Mucosa of stomach (tissue), 1 donor: Measurements from ENCODE around the gene FBXO33.
A peak's percentile ranks its signal among the peaks of the same experiment; 100 is the strongest.

ENCODE experiments used
- H3K27me3 ChIP-seq: one replicate; pipeline ENCODE4 v1.7.0; 2013; ENCODE audit warnings: mild to moderate bottlenecking, low read length; ENCODE audit not compliant: control insufficient read depth, insufficient read depth
- H3K36me3 ChIP-seq: one replicate; pipeline ENCODE4 v1.7.0; 2013; ENCODE audit warnings: low read length; ENCODE audit not compliant: control insufficient read depth, insufficient read depth
- H3K4me1 ChIP-seq: one replicate; pipeline ENCODE4 v1.7.0; 2013; ENCODE audit warnings: mild to moderate bottlenecking, low read length; ENCODE audit not compliant: control insufficient read depth, insufficient read depth
- H3K4me3 ChIP-seq: one replicate; pipeline ENCODE4 v1.7.0; 2013; ENCODE audit warnings: low read length
- H3K9ac ChIP-seq: one replicate; pipeline ENCODE4 v1.7.0; 2013; ENCODE audit warnings: mild to moderate bottlenecking, low read length, moderate library complexity
- H3K9me3 ChIP-seq: one replicate; pipeline ENCODE4 v1.7.0; 2013; ENCODE audit warnings: mild to moderate bottlenecking, low read length, moderate library complexity; ENCODE audit not compliant: control insufficient read depth
- donor health status: Pancreatic carcinoma.

FBXO33 gene, protein sequence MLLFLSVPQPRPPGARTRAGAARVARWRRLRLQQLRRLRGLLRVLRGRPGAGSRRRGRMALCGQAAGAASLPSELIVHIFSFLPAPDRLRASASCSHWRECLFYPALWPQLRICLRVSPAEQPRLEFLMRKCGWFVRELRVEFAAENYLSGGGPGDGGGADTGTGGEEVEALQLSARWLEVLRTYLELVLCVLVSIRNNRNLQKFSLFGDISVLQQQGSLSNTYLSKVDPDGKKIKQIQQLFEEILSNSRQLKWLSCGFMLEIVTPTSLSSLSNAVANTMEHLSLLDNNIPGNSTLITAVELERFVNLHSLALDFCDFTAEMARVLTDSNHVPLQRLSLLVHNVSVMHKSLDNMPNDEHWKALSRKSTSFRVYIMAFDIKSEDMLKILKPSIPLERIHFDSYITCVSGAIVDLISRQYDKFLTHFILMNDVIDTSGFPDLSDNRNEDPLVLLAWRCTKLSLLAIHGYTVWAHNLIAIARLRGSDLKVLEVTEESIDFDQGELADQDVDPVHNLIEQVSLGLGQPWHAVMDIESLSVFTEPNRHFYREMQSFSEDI

DNA sequence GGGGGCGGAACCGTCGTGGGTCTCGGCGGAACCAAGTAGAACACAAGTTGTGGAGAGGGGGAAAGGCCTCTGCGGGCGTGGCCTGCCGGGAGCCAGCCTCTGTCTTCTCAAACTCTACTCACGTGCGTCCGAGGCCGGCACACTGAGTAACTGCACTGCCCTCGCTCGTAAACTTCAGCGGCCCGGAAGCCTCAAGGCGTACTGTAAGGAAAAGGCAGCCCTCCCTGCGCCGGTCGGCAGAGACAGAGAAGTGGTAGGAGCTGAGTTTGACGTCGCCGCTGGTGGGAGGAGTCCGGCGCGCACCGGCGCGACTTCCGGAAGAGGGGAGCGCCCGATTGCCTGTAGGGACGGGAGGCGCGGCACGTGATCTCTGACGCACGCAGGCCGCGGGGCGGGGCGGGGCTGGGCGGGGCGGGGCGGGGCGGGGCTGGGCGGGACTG, at the start of gene FBXO33:
FBXO33 (minus strand) TSS at position 255 of the 440 bp plus-strand sequence. CDS start 271 bp downstream, outside the sequence.
- Histone ChIP-seq H3K9me3 (no peaks in the 10 kb centered on the region), H3K9ac (peak within 1 kb of the TSS; percentile 92), H3K36me3 (no peaks in the 10 kb centered on the region), H3K27me3 (no peaks in the 10 kb centered on the region), H3K4me1 (peaks cover 8% of the 10 kb centered on the region), H3K4me3 (peak within 1 kb of the TSS; percentile 64)

DNA sequence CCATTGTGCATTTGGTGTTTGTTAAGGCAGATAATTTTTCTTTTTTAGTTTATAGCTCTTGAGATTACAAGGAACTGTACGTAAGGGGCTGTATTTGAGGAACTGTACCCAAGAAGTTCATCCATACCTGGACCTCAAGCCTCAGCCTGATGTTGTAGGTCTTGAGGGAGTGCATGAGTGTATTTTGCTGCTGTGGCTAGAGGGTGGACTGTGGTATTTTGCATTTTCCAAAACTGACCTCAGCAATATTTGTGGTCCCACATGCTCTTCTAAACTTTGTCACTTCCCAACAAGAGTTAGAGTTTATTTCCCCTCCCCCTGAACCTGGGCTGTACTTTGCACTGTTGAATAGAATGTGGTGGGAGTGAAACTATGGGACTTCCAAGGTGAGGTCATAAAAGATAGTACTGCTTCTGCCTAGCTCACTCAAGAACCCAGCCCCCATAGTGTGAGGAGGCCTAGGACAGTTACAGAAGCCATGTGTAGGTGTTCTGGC, 42.2 kb upstream of the FBXO33 start:
- H3K9me3 ChIP-seq = no peaks in the 10 kb centered on the region
- no peaks in the 10 kb centered on the region for H3K36me3 ChIP-seq
- no peaks in the 10 kb centered on the region for H3K27me3 ChIP-seq
- H3K9ac ChIP-seq = no peak overlapping the region
- no peaks in the 10 kb centered on the region for H3K4me1 ChIP-seq
- no peak overlapping the region for H3K4me3 ChIP-seq

DNA sequence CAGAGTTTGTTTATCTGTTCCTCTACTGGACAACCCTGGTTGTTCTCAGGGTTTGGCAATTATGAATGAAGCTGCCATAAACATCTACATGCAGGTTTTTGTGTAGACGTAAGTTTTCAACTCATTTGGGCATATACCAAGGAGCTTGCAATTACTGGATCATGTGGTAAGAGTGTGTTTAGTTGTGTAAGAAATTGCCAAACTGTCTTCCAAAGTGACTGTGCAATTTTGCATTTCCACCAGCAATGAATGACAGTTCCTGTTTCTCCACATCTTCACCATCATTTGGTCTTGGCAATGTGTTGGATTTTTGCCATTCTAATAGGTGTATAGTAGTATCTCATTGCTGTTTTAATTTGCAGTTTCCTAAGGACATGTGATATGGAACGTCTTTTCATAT, 39.8 kb upstream of the FBXO33 start:
- Histone ChIP-seq H3K9me3 (no peaks in the 10 kb centered on the region), H3K36me3 (no peaks in the 10 kb centered on the region), H3K27me3 (no peaks in the 10 kb centered on the region), H3K9ac (no peak overlapping the region), H3K4me1 (no peaks in the 10 kb centered on the region), H3K4me3 (no peak overlapping the region)

DNA sequence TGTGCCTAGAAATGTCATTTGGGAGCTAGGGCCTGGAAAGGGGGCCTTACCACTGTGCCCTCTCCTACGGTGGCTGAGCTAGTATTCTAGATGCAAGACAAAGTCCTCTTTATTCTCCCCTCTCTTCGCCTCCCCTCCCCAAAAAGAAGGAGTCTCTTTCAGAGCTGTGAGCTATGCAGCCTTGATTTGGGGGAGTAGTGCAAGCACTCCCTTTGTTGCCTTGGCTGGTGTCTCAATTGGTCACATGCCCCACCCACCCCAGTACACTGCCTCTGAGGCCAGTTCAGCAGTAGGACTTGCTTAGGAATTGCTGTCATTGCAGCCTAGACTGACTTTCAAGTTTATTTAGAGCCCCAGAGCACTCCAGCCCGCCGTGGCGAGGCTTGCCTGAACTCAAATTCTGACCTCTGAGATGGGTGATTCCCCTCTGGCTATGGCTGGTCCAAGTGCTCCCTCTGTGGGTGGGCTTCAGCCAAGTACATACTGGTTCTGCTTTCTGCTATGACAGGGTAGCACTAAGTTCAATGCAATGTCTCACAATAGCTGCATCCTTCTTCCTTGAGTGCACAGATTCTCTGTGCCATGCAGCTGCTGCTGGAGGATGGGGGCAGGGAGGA, 37.0 kb upstream of the FBXO33 start:
- no peak overlapping the region for H3K9ac ChIP-seq
- no peak overlapping the region for H3K4me3 ChIP-seq
- no peaks in the 10 kb centered on the region for H3K9me3 ChIP-seq
- H3K4me1 ChIP-seq = no peaks in the 10 kb centered on the region
- no peaks in the 10 kb centered on the region for H3K36me3 ChIP-seq
- H3K27me3 ChIP-seq = no peaks in the 10 kb centered on the region

DNA sequence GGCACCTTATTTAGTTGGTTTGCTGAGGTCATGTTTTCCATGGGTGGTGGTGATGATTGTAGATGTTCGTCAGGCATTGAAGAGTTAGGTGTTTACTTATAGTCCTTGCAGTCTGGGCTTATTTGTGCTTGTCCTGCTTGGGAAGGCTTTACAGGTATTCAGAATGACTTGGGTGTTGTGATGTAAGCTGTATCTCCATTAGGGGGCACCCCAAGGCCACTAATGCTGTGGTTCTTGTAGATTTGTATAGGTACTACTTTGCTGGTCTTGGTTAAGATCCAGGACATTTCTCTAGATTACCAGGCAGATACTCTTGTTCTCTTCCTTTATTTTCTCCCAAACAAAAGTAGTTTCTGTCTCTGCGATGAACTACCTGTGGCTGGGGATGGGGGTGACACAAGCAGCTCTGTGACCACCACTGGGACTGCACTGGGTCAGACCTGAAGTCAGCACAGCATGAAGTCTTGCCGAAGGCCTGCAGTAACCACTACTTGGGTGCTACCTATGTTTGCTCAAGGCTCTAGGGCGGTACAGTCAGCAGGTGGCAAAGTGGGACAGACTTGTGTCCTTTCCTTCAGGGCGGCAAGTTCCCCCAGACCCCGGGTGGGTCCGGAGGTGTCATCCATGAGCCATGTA, 35.8 kb upstream of the FBXO33 start:
- H3K36me3 ChIP-seq = no peaks in the 10 kb centered on the region
- no peak overlapping the region for H3K4me3 ChIP-seq
- no peaks in the 10 kb centered on the region for H3K9me3 ChIP-seq
- no peaks in the 10 kb centered on the region for H3K27me3 ChIP-seq
- H3K4me1 ChIP-seq = no peaks in the 10 kb centered on the region
- H3K9ac ChIP-seq = no peak overlapping the region

DNA sequence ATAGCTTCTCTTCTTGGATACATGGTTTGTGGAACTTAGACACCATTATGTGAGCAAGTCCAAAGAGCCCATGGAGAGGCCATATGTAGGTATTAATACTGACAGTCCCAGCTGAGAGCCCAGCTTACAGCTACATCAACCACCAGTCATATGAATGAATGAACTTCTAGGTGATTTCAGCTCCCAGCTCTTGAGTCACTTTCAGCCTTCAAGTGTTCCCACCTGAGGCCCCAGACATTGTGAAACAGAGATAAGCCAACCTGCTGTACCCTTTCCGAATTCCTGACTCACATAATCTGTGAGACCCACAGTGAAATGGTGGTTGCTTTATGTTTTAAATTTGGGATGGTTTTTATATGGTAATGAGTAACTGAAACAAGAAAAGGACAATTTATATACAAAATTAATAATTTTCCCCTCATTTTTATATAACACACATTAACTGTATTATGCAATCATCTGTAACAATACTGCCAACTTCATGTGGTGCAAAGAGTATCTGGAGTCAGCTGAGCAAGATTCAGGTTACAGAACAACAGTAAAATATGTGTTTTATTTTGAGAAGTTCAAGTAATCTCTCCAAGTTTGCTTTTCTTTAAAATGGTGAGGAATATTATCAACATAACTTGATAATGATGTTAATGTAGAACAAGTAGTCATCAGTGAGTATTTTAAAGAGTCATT, 27.7 kb upstream of the FBXO33 start:
- Histone ChIP-seq H3K9ac (no peak overlapping the region), H3K4me3 (no peak overlapping the region), H3K4me1 (no peaks in the 10 kb centered on the region), H3K36me3 (no peaks in the 10 kb centered on the region), H3K9me3 (no peaks in the 10 kb centered on the region), H3K27me3 (no peaks in the 10 kb centered on the region)

DNA sequence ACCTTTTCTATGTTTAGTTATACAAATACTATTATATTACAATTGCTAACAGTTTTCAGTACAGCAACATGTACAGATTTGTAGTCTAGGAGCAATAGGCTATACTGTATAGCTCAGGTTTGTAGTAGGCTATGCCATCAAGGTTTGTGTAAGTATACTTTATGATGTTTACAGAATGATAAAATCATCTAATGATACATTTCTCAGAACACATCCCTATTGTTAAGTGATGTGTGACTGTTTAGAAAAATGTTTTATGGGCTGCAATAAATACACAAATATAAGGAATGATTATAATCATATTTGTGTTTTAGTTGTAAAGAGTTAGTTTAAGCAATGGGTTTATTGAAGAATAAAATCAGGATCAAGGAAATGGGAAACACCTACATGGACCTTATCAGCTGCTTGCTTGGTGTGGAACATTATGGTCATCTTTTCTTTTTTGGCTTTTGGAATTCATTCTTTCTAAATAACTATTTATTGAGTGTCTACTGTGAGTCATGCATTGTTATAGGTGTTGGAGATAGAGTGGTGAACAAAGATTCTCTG, 24.5 kb upstream of the FBXO33 start:
- H3K4me1 ChIP-seq = no peaks in the 10 kb centered on the region
- H3K9me3 ChIP-seq = no peaks in the 10 kb centered on the region
- H3K4me3 ChIP-seq = no peak overlapping the region
- no peaks in the 10 kb centered on the region for H3K36me3 ChIP-seq
- H3K27me3 ChIP-seq = no peaks in the 10 kb centered on the region
- H3K9ac ChIP-seq = no peak overlapping the region

DNA sequence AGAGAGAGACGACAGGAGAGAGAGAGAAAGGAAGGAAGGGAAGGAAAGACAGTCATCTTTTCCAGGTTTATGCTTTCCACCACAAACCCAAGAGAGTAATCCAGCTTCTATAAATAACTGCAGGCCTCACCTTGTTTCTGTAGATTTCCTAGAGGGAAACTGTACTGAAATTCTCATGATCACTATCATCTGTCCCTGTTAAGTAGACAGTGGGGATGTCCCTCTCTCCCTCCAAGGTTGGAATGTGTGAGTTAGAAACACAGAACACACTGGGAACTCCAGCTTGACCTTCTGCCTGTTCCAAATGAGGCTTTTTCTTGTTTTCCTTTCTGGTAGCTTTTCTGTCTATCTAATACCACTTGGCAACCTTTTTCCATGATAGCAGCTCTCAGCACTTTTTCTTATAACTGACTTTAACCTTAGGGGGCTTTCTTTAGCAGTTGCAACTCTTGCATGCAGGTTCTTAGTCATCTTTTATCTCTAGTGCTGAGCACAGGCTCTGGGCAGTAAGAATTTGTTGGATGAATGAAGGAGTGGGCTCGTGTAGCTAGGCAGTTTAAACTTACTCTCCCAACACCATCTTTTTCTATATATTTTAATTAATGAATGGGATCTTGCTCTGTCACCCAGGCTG, 22.8 kb upstream of the FBXO33 start:
- H3K4me1 ChIP-seq = no peaks in the 10 kb centered on the region
- no peaks in the 10 kb centered on the region for H3K27me3 ChIP-seq
- H3K36me3 ChIP-seq = no peaks in the 10 kb centered on the region
- H3K9ac ChIP-seq = no peak overlapping the region
- H3K9me3 ChIP-seq = no peaks in the 10 kb centered on the region
- H3K4me3 ChIP-seq = no peak overlapping the region

DNA sequence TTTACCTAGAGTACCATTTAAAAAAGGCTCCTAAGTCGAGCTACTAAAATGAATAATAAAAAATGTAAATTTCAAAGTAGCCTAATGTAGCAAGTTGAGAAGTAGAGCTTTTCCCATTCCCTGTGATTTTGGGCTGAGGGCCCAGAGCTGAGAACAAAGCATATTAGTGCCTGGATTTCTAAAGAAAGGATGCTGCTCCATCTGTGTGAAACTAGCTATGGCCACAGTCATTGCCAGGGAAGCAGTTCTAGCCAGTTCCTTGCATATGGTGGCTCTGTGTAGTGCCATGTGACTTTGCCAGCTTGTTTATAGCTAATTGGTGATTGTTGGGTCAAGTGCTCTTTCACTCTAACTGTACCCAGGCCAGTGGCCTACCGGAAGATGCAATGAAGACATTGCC, 20.4 kb upstream of the FBXO33 start:
- Histone ChIP-seq H3K4me1 (peaks cover 11% of the 10 kb centered on the region), H3K36me3 (no peaks in the 10 kb centered on the region), H3K27me3 (no peaks in the 10 kb centered on the region), H3K4me3 (no peak overlapping the region), H3K9me3 (no peaks in the 10 kb centered on the region), H3K9ac (no peak overlapping the region)

DNA sequence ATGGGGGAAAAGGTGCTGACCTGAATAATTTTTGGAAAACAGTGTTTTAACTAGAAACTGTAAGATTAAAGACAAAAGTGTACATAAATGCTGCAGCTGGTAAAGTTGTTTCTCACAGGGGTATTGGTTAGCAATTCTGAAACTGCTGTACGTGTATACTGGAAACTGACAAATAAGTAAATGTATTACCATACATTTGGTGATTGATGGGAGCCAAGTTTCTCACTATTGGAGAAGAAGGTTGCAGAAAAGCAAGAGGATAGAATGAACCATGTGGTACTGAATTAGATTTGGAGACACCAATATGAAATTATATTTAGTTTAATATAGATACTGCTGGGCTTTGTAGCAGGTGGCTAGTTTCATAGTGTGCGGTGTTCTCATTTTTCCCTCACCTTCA, 19.6 kb upstream of the FBXO33 start:
- H3K4me3 ChIP-seq = no peak overlapping the region
- H3K9me3 ChIP-seq = no peaks in the 10 kb centered on the region
- no peaks in the 10 kb centered on the region for H3K36me3 ChIP-seq
- H3K27me3 ChIP-seq = no peaks in the 10 kb centered on the region
- no peak overlapping the region for H3K9ac ChIP-seq
- peaks cover 11% of the 10 kb centered on the region for H3K4me1 ChIP-seq

DNA sequence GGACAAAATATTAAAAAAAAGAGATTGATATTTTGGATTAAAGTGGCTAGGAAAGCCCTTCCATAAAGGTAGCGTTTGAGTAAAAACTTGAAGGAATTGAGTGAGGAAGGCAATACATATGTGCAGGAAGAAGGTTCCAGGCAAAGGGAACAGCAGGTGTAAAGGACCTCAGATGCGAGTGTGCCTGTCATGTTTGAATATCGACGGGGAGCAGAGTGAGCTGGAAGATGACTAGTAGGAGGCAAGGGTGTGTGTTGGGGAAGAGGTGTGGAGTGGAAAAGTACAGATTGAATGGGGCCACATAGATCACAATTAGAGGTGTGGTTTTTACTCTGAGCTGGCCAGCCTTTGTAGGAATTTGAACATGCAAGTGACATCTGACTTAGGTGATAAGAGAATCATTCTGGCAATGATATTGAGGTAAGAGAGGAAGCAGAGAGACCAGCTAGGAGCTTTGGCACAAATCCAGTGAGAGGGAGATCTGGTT, 15.0 kb upstream of the FBXO33 start:
- Histone ChIP-seq H3K4me3 (no peak overlapping the region), H3K36me3 (no peaks in the 10 kb centered on the region), H3K9ac (no peak overlapping the region), H3K27me3 (no peaks in the 10 kb centered on the region), H3K9me3 (no peaks in the 10 kb centered on the region), H3K4me1 (peaks cover 11% of the 10 kb centered on the region)
